NCI-H774 (cell line): ENCODE results near the gene SLC9A3.
"Not testable (repeated sequence)": the region's sequence is repeated elsewhere in the genome, so short reads cannot be mapped to it uniquely, and the experiment has no call there.

ENCODE experiments used
- DNase-seq: peaks from one replicate; lab custom pipeline; 2025; lab: John Stamatoyannopoulos, UW

The SLC9A3 gene

GRCh38 chr5:489689-490080, 34.6 kb downstream of the SLC9A3 start:
- DNase-seq: no peak

- no peak for DNase-seq
Measured at GRCh38 chr5:488744-489688, 35.2 kb downstream of the SLC9A3 start.

- no peak for DNase-seq
Measured at GRCh38 chr5:488241-488640, 36.0 kb downstream of the SLC9A3 start.

GRCh38 chr5:486597-486996, 37.7 kb downstream of the SLC9A3 start:
- not testable (repeated sequence) for DNase-seq

GRCh38 chr5:485946-486491, 38.2 kb downstream of the SLC9A3 start:
- no peak for DNase-seq

GRCh38 chr5:485113-485945, 38.9 kb downstream of the SLC9A3 start:
- no peak for DNase-seq

GRCh38 chr5:484556-484955, 39.7 kb downstream of the SLC9A3 start:
- no peak for DNase-seq

GRCh38 chr5:483434-484140, 40.7 kb downstream of the SLC9A3 start:
- no peak for DNase-seq

- no peak for DNase-seq
Measured at GRCh38 chr5:483011-483410, 41.2 kb downstream of the SLC9A3 start.

GRCh38 chr5:482506-482905, 41.7 kb downstream of the SLC9A3 start:
- DNase-seq: no peak

GRCh38 chr5:482021-482420, 42.2 kb downstream of the SLC9A3 start:
- DNase-seq: no peak

GRCh38 chr5:481347-481746, 42.9 kb downstream of the SLC9A3 start:
- DNase-seq: no peak

GRCh38 chr5:479566-480319, 44.5 kb downstream of the SLC9A3 start:
- no peak for DNase-seq

- no peak for DNase-seq
Measured at GRCh38 chr5:478982-479535, 45.2 kb downstream of the SLC9A3 start.

GRCh38 chr5:478369-478981, 45.8 kb downstream of the SLC9A3 start:
- no peak for DNase-seq

- no peak for DNase-seq
Measured at GRCh38 chr5:477871-478270, 46.4 kb downstream of the SLC9A3 start.

- DNase-seq: no peak
Measured at GRCh38 chr5:477247-477646, 47.0 kb downstream of the SLC9A3 start.

GRCh38 chr5:476814-477175, 47.5 kb downstream of the SLC9A3 start:
- DNase-seq: no peak

GRCh38 chr5:476102-476813, 48.0 kb downstream of the SLC9A3 start:
- no peak for DNase-seq

- no peak for DNase-seq
Measured at GRCh38 chr5:475704-476101, 48.5 kb downstream of the SLC9A3 start.
